PC-9 (cell line): ENCODE measurements around the gene MPC1L.

Experiments
- CTCF ChIP-seq: fragments of 200-600 bp; sonication (generic); conservative IDR thresholded peaks from 2 replicates; pipeline ENCODE4 v1.6.1; 2017; ENCODE audit warnings: mixed run types, antibody characterized with exemption, mild to moderate bottlenecking, moderate library complexity
- EZH2 ChIP-seq: fragments of 200-600 bp; sonication (generic); IDR thresholded peaks from 2 replicates; pipeline ENCODE4 v1.8.0; 2017; ENCODE audit warnings: antibody characterized with exemption, low read depth

- TF ChIP-seq CTCF (no peak), EZH2 (no peak)
These were observed 46.9 kb upstream of the MPC1L start for GRCh38 chrX:40576291-40576690.
